ENCODE data around the gene PPL. TPM values are rescaled to one million over a fixed set of nuclear protein-coding genes. Genes with fewer than 3 reads are reported as not detected.

Gene PPL
- total and polyA plus RNA-seq, 4 experiments from 2014 or later = 0.39 TPM; not detected in 3

- ChIA-PET CTCF (ENCODE audit: partially characterized antibody) (no interaction called here), POLR2A (ENCODE audit: partially characterized antibody) (no interaction called here)
- H3K27ac Mint-ChIP-seq = peak overlapping the region in 1 of 7 donors; percentile 30
- H3K9me3 ChIP-seq (ENCODE audit: control insufficient read depth in 1 of 2, low read length in 2 of 2) = no peaks in the 10 kb centered on the region
- H3K4me3 Mint-ChIP-seq = no peak overlapping the region
- H3K36me3 Mint-ChIP-seq = peaks cover 44 to 74% of the 10 kb centered on the region in 2 donors
- H3K9me3 Mint-ChIP-seq = no peaks in the 10 kb centered on the region
- H3K4me1 Mint-ChIP-seq = peaks cover 8 to 26% (median 18%) of the 10 kb centered on the region in 4 donors
- intact Hi-C loops (cut with micrococcal nuclease) = no loop called here
- no peaks in the 10 kb centered on the region for H3K4me1 ChIP-seq (ENCODE audit: insufficient read depth, low read length)
- H3K36me3 ChIP-seq (ENCODE audit: insufficient read depth, low read length) = peaks cover 41% of the 10 kb centered on the region
- H3K27me3 Mint-ChIP-seq = no peaks in the 10 kb centered on the region
- no peak for DNase-seq
- no peak overlapping the region for H3K27ac ChIP-seq (ENCODE audit: low read depth, low read length)
- no peaks in the 10 kb centered on the region for H3K27me3 ChIP-seq (ENCODE audit: insufficient read depth, low read length)
- H3K4me3 ChIP-seq (ENCODE audit: low read length in 2 of 2) = no peak overlapping the region
These were observed 68.9 kb downstream of the PPL start for GRCh38 chr16:4868026-4868425.

GRCh38 chr16:4866586-4866985, 70.4 kb downstream of the PPL start:
- Histone ChIP-seq H3K9me3 (ENCODE audit: control insufficient read depth in 1 of 2, low read length in 2 of 2) (no peaks in the 10 kb centered on the region), H3K4me3 (ENCODE audit: low read length in 2 of 2) (no peak overlapping the region), H3K27me3 (ENCODE audit: insufficient read depth, low read length) (no peaks in the 10 kb centered on the region), H3K4me1 (ENCODE audit: insufficient read depth, low read length) (no peaks in the 10 kb centered on the region), H3K27ac (ENCODE audit: low read depth, low read length) (no peak overlapping the region), H3K36me3 (ENCODE audit: insufficient read depth, low read length) (peaks cover 31% of the 10 kb centered on the region)
- ChIA-PET POLR2A (ENCODE audit: partially characterized antibody) (no interaction called here), CTCF (ENCODE audit: partially characterized antibody) (interaction anchor here (0.7 kb wide), 1 partner anchor 25 kb away, joined by 3 read pairs; no protein-coding TSS in a partner anchor)
- H3K27ac Mint-ChIP-seq = peak overlapping the region in 3 of 7 donors; percentile 2 to 41 (median 22)
- no peak overlapping the region for H3K4me3 Mint-ChIP-seq
- DNase-seq = no peak
- no peaks in the 10 kb centered on the region for H3K27me3 Mint-ChIP-seq
- peaks cover 12 to 37% (median 21%) of the 10 kb centered on the region in 4 donors for H3K4me1 Mint-ChIP-seq
- intact Hi-C loops (cut with micrococcal nuclease) = no loop called here
- peaks cover 37 to 77% of the 10 kb centered on the region in 2 donors for H3K36me3 Mint-ChIP-seq
- H3K9me3 Mint-ChIP-seq = no peaks in the 10 kb centered on the region

- Histone ChIP-seq H3K4me3 (ENCODE audit: low read length in 2 of 2) (no peak overlapping the region), H3K36me3 (ENCODE audit: insufficient read depth, low read length) (peaks cover 34% of the 10 kb centered on the region), H3K4me1 (ENCODE audit: insufficient read depth, low read length) (no peaks in the 10 kb centered on the region), H3K9me3 (ENCODE audit: control insufficient read depth in 1 of 2, low read length in 2 of 2) (no peaks in the 10 kb centered on the region), H3K27ac (ENCODE audit: low read depth, low read length) (no peak overlapping the region), H3K27me3 (ENCODE audit: insufficient read depth, low read length) (no peaks in the 10 kb centered on the region)
- CTCF ChIA-PET (ENCODE audit: partially characterized antibody) = no interaction called here
- Mint-ChIP-seq H3K4me3 (no peak overlapping the region), H3K27ac (peak overlapping the region in 1 of 7 donors; percentile 10), H3K27me3 (no peaks in the 10 kb centered on the region), H3K36me3 (peaks cover 38 to 78% of the 10 kb centered on the region in 2 donors), H3K4me1 (peaks cover 10 to 41% (median 21%) of the 10 kb centered on the region in 4 donors), H3K9me3 (no peaks in the 10 kb centered on the region)
- no peak for DNase-seq
- intact Hi-C loops (cut with micrococcal nuclease) = no loop called here
- POLR2A ChIA-PET (ENCODE audit: partially characterized antibody) = no interaction called here
These were observed 71.6 kb downstream of the PPL start for GRCh38 chr16:4865231-4865860.

- Histone ChIP-seq H3K27ac (ENCODE audit: low read depth, low read length) (no peak overlapping the region), H3K36me3 (ENCODE audit: insufficient read depth, low read length) (peaks cover 34% of the 10 kb centered on the region), H3K4me3 (ENCODE audit: low read length in 2 of 2) (no peak overlapping the region), H3K27me3 (ENCODE audit: insufficient read depth, low read length) (no peaks in the 10 kb centered on the region), H3K9me3 (ENCODE audit: control insufficient read depth in 1 of 2, low read length in 2 of 2) (no peaks in the 10 kb centered on the region), H3K4me1 (ENCODE audit: insufficient read depth, low read length) (no peaks in the 10 kb centered on the region)
- DNase-seq = no peak
- POLR2A ChIA-PET (ENCODE audit: partially characterized antibody) = no interaction called here
- H3K9me3 Mint-ChIP-seq = no peaks in the 10 kb centered on the region
- H3K4me1 Mint-ChIP-seq = peaks cover 10 to 41% (median 21%) of the 10 kb centered on the region in 4 donors
- CTCF ChIA-PET (ENCODE audit: partially characterized antibody) = no interaction called here
- H3K4me3 Mint-ChIP-seq = no peak overlapping the region
- H3K27me3 Mint-ChIP-seq = no peaks in the 10 kb centered on the region
- intact Hi-C loops (cut with micrococcal nuclease) = no loop called here
- peak overlapping the region in 4 of 7 donors; percentile 12 to 84 (median 48) for H3K27ac Mint-ChIP-seq
- H3K36me3 Mint-ChIP-seq = peaks cover 37 to 77% of the 10 kb centered on the region in 2 donors
These were observed 72.2 kb downstream of the PPL start for GRCh38 chr16:4864728-4865127.

GRCh38 chr16:4862639-4863038, 74.3 kb downstream of the PPL start:
- POLR2A ChIA-PET (ENCODE audit: partially characterized antibody) = interaction anchor here (0.6 to 0.8 kb wide), 3 partner anchors 11 to 207 kb away, joined by 3 read pairs; no protein-coding TSS in a partner anchor
- Histone ChIP-seq H3K4me3 (ENCODE audit: low read length in 2 of 2) (no peak overlapping the region), H3K4me1 (ENCODE audit: insufficient read depth, low read length) (no peaks in the 10 kb centered on the region), H3K36me3 (ENCODE audit: insufficient read depth, low read length) (peaks cover 42% of the 10 kb centered on the region), H3K27ac (ENCODE audit: low read depth, low read length) (no peak overlapping the region), H3K27me3 (ENCODE audit: insufficient read depth, low read length) (no peaks in the 10 kb centered on the region), H3K9me3 (ENCODE audit: control insufficient read depth in 1 of 2, low read length in 2 of 2) (no peaks in the 10 kb centered on the region)
- intact Hi-C loops (cut with micrococcal nuclease) = no loop called here
- Mint-ChIP-seq H3K4me3 (no peak overlapping the region), H3K27me3 (no peaks in the 10 kb centered on the region), H3K4me1 (peaks cover 11 to 41% (median 21%) of the 10 kb centered on the region in 4 donors), H3K36me3 (peaks cover 44 to 80% of the 10 kb centered on the region in 2 donors), H3K27ac (peak overlapping the region in 3 of 7 donors; percentile 15 to 69 (median 42)), H3K9me3 (no peaks in the 10 kb centered on the region)
- CTCF ChIA-PET (ENCODE audit: partially characterized antibody) = interaction anchor here (1.1 kb wide), 1 partner anchor 12 kb away, joined by 4 read pairs; no protein-coding TSS in a partner anchor
- DNase-seq = no peak

- no peaks in the 10 kb centered on the region for H3K27me3 ChIP-seq (ENCODE audit: insufficient read depth, low read length)
- H3K9me3 ChIP-seq (ENCODE audit: control insufficient read depth in 1 of 2, low read length in 2 of 2) = no peaks in the 10 kb centered on the region
- Mint-ChIP-seq H3K9me3 (no peaks in the 10 kb centered on the region), H3K4me1 (peaks cover 6 to 33% (median 16%) of the 10 kb centered on the region in 4 donors), H3K27ac (peak overlapping the region in 3 of 7 donors; percentile 9 to 73 (median 62)), H3K4me3 (no peak overlapping the region), H3K36me3 (peaks cover 45 to 81% of the 10 kb centered on the region in 2 donors), H3K27me3 (no peaks in the 10 kb centered on the region)
- intact Hi-C loops (cut with micrococcal nuclease) = no loop called here
- ChIA-PET CTCF (ENCODE audit: partially characterized antibody) (no interaction called here), POLR2A (ENCODE audit: partially characterized antibody) (no interaction called here)
- no peak overlapping the region for H3K4me3 ChIP-seq (ENCODE audit: low read length in 2 of 2)
- no peak overlapping the region for H3K27ac ChIP-seq (ENCODE audit: low read depth, low read length)
- peaks cover 49% of the 10 kb centered on the region for H3K36me3 ChIP-seq (ENCODE audit: insufficient read depth, low read length)
- no peak for DNase-seq
- no peaks in the 10 kb centered on the region for H3K4me1 ChIP-seq (ENCODE audit: insufficient read depth, low read length)
These were observed 76.1 kb downstream of the PPL start for GRCh38 chr16:4860727-4861342.

GRCh38 chr16:4859900-4860255, 77.1 kb downstream of the PPL start:
- Histone ChIP-seq H3K36me3 (ENCODE audit: insufficient read depth, low read length) (peaks cover 57% of the 10 kb centered on the region), H3K4me3 (ENCODE audit: low read length in 2 of 2) (no peak overlapping the region), H3K9me3 (ENCODE audit: control insufficient read depth in 1 of 2, low read length in 2 of 2) (no peaks in the 10 kb centered on the region), H3K4me1 (ENCODE audit: insufficient read depth, low read length) (no peaks in the 10 kb centered on the region), H3K27me3 (ENCODE audit: insufficient read depth, low read length) (no peaks in the 10 kb centered on the region), H3K27ac (ENCODE audit: low read depth, low read length) (no peak overlapping the region)
- Mint-ChIP-seq H3K27ac (peak overlapping the region in 2 of 7 donors; percentile 64 to 91), H3K9me3 (no peaks in the 10 kb centered on the region), H3K4me1 (peaks cover 6 to 32% (median 15%) of the 10 kb centered on the region in 4 donors), H3K4me3 (no peak overlapping the region), H3K27me3 (no peaks in the 10 kb centered on the region), H3K36me3 (peaks cover 43 to 86% of the 10 kb centered on the region in 2 donors)
- POLR2A ChIA-PET (ENCODE audit: partially characterized antibody) = no interaction called here
- no peak for DNase-seq
- intact Hi-C loops (cut with micrococcal nuclease) = no loop called here
- CTCF ChIA-PET (ENCODE audit: partially characterized antibody) = no interaction called here
